Nephron progenitor cell (in vitro differentiated cells): ENCODE data around the gene CRTC1.

Experiments
- DNase-seq: peaks from one replicate; pipeline ENCODE4 v3.0.0; 2021
- H3K27ac Mint-ChIP-seq: 2 replicates; pipeline ENCODE4 v1.8.0; 2021; ENCODE audit warnings: mild to moderate bottlenecking, moderate library complexity, mixed read lengths
- H3K27me3 Mint-ChIP-seq: 2 replicates; pipeline ENCODE4 v1.8.0; 2021; ENCODE audit warnings: mild to moderate bottlenecking, low read depth, mixed read lengths; ENCODE audit not compliant: poor library complexity
- H3K36me3 Mint-ChIP-seq: 2 replicates; pipeline ENCODE4 v1.8.0; 2021; ENCODE audit warnings: low read depth, mixed read lengths
- H3K4me1 Mint-ChIP-seq: 2 replicates; pipeline ENCODE4 v1.8.0; 2021; ENCODE audit warnings: mixed read lengths
- H3K4me3 Mint-ChIP-seq: 2 replicates; pipeline ENCODE4 v1.8.0; 2021; ENCODE audit warnings: mild to moderate bottlenecking, moderate library complexity, mixed read lengths
- H3K9me3 Mint-ChIP-seq: 2 replicates; pipeline ENCODE4 v1.8.0; 2021; ENCODE audit warnings: mild to moderate bottlenecking, moderate library complexity, mixed read lengths
- TF ChIP-seq, protein P1 (sequence below): fragments of 200-600 bp; sonication (generic); IDR thresholded peaks from 2 replicates; pipeline ENCODE4 v1.5.0; 2021; ENCODE audit warnings: antibody characterized with exemption

Gene CRTC1

DNA sequence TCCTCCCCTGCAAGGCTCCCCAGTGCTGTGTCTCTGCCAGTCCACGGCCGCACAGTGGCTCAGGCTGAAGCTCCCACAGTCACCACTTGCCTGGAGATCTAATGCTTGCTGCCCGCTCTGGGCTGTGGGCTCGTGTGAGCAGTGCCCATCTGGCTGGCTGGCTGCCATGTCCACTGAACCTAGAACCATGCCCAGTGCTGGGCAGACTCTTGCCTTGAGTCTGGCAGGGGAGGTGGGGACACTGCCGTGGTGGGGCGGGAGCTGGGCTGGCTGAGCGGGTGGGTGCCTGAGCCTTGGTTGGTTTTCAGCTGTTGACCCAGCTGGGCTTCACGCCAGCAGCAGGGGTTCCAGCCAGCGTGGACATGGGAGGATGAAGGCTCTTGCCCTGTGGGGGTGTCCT, 52.3 kb downstream of the CRTC1 start:
- Mint-ChIP-seq H3K27me3 (peaks cover 2% of the 10 kb centered on the region), H3K36me3 (peaks cover 10% of the 10 kb centered on the region), H3K27ac (no peak overlapping the region), H3K4me3 (no peak overlapping the region), H3K9me3 (no peaks in the 10 kb centered on the region), H3K4me1 (peaks cover 62% of the 10 kb centered on the region)
- DNase-seq = no peak
- TF ChIP-seq, protein P1, sequence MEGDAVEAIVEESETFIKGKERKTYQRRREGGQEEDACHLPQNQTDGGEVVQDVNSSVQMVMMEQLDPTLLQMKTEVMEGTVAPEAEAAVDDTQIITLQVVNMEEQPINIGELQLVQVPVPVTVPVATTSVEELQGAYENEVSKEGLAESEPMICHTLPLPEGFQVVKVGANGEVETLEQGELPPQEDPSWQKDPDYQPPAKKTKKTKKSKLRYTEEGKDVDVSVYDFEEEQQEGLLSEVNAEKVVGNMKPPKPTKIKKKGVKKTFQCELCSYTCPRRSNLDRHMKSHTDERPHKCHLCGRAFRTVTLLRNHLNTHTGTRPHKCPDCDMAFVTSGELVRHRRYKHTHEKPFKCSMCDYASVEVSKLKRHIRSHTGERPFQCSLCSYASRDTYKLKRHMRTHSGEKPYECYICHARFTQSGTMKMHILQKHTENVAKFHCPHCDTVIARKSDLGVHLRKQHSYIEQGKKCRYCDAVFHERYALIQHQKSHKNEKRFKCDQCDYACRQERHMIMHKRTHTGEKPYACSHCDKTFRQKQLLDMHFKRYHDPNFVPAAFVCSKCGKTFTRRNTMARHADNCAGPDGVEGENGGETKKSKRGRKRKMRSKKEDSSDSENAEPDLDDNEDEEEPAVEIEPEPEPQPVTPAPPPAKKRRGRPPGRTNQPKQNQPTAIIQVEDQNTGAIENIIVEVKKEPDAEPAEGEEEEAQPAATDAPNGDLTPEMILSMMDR = no peak

DNA sequence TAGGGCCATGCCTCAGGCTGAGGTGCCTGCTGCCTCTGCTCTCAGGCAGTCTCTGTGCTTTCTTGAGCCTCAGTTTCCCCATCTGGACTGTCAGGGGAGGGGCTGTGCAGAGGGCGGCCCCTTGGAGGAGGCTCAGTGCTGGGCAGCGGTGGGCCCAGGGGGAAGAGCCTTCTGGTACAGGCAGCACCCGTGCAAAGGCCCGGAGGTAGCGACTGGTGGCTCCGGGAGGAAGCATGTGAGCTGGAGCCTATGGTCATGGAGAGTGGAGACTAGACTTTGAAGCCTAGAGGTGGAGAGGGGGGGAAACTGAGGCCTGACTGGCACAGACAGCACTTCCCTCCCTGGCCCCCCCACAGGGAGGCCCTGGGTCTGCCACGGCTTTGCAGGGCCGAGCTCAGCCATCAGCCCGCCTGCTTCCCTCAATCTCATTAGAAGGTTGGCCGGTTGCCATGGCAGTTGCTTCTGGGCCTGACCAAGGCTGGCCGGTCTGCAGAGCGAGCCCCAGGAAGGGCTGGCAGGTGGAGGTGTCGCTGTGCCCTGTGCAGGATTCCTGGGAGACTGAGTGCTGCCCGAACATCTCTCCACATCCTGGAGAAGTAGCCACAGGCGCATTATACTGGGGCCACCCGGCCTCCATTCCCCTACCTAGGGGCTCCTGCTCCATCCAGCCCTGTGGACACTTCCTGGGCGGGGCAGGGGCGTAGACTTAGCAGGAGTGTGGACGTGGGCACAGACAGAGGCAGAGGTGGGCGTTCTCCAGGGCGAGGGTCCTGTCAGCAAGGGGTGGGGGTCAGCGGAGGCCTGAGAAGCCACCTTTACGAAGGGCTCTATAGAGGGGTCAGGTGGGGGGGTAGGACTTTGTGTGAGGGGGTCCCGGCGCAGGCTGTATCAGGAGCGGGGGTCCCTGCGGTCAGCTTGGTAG, 53.2 kb downstream of the CRTC1 start:
- Mint-ChIP-seq H3K4me3 (no peak overlapping the region), H3K27me3 (peaks cover 2% of the 10 kb centered on the region), H3K9me3 (no peaks in the 10 kb centered on the region), H3K4me1 (peaks cover 63% of the 10 kb centered on the region), H3K36me3 (peaks cover 10% of the 10 kb centered on the region), H3K27ac (no peak overlapping the region)
- TF ChIP-seq, protein P1 = no peak
- DNase-seq = no peak

DNA sequence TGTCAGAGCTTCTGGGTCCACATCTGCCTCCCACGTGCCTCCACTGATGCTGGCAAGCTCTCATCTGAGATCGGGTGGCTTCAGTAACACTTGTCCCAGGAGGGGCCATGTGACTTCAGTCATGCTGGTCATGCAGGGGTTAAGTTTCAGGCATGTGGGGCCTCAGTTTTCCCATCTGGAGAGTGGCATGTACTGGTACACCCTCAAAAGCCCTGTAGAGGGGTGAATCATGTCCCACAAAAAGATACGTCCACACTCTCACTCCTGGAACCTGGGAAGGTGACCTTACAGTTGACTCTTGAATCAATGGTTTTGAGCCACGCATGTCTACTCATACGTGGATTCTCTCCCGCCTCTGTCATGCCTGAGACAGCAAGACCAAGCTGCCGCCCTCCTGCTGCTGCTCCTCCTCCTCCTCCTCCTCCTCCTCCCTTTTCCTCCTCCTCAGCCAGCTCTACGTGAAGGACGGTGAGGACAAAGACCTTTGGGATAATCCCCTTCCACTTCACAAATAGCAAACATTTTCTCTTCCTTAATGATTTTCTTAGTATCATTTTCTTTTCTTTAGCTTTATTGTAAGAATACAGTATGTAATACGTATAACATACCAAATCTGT, 54.0 kb downstream of the CRTC1 start:
- no peak overlapping the region for H3K4me3 Mint-ChIP-seq
- no peak for DNase-seq

DNA sequence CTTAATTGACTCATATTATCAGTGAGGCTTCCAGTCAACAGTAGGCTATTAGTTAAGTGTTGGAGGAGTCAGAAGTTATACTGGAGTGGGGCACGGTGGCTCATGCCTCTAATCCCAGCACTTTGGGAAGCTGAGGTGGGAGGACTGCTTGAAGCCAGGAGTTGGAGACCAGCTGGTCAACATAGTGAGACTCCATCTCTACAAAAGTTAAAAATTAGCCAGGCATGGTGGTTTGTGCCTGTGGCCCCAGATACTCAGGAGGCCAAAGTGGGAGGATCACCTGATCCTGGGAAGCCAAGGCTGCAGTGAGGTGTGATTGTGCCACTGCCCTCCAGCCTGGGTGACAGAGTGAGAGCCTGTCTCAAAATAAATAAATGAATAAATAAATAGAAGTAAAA, 54.5 kb downstream of the CRTC1 start:
- Mint-ChIP-seq H3K36me3 (peaks cover 4% of the 10 kb centered on the region), H3K9me3 (no peaks in the 10 kb centered on the region), H3K4me3 (no peak overlapping the region), H3K27ac (peak overlapping the region; percentile 3), H3K27me3 (peaks cover 6% of the 10 kb centered on the region), H3K4me1 (peaks cover 60% of the 10 kb centered on the region)
- TF ChIP-seq, protein P1 = no peak
- DNase-seq = no peak

More for the DNA sequence above, 54.0 kb downstream of the CRTC1 start:
- no peaks in the 10 kb centered on the region for H3K9me3 Mint-ChIP-seq
- peaks cover 6% of the 10 kb centered on the region for H3K36me3 Mint-ChIP-seq
- H3K4me1 Mint-ChIP-seq = peaks cover 62% of the 10 kb centered on the region
- H3K27me3 Mint-ChIP-seq = peaks cover 6% of the 10 kb centered on the region
- TF ChIP-seq, protein P1 = no peak
- peak overlapping the region; percentile 3 for H3K27ac Mint-ChIP-seq

DNA sequence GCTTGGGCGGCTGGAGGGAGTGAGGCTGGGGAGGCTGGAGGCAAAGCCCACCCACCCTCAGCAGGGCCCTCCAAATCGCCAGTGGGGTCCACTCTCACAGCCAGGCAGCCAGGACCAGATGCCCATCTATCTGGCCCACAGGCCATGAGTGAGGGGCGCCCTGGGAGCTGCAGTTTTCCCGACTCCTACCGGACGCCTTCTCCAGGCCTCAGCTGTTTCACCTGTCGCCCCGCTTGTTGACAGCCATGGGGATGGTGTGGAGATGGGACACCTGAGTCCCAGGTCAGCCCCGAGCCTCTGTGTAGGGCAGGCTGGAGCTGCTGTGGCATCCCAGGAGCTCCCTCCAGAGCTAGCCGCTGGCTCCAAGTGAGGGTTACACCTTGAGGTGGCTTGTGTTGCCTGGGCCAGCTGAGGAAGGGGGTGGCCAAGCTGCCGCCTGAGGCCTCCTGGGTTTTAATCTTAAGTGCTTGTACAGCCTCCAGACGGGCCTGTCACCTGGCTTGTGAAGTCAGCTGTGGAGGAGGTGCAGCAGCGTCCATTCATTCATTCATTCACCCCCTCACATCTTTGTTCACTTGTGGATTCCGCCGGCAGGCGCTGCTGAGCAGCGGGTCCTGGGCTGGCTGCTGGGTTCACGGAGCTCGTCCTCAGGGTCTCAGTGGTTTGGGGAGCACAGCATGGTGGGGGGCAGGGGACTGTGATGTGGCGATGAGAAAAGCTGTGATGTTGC, 55.6 kb downstream of the CRTC1 start:
- TF ChIP-seq, protein P1 = no peak
- H3K27ac Mint-ChIP-seq = no peak overlapping the region
- H3K4me3 Mint-ChIP-seq = no peak overlapping the region
- no peaks in the 10 kb centered on the region for H3K36me3 Mint-ChIP-seq
- no peaks in the 10 kb centered on the region for H3K9me3 Mint-ChIP-seq
- H3K27me3 Mint-ChIP-seq = peaks cover 6% of the 10 kb centered on the region
- DNase-seq = no peak
- peaks cover 58% of the 10 kb centered on the region for H3K4me1 Mint-ChIP-seq
